ENCODE measurements around the gene ZNF580. TPM values are rescaled to one million over a fixed set of nuclear protein-coding genes. Genes with fewer than 3 reads are reported as not detected.
A peak's percentile ranks its signal among the peaks of the same experiment; 100 is the strongest.

The ZNF580 gene
- total RNA-seq, 1 experiment from 2014 or later, result 22.8 TPM

GRCh38 chr19:55675661-55676354, 35.0 kb downstream of the ZNF580 start:
- H3K27ac ChIP-seq (ENCODE audit: insufficient read length, low read depth, low read length), result no peak overlapping the region
- TF ChIP-seq CTCF (conservative IDR thresholded peaks at IDR 0.05), result no peak
- no peak overlapping the region for H4K5ac ChIP-seq (ENCODE audit: insufficient read length, low read depth, low read length)
- no peak overlapping the region for H3K18ac ChIP-seq (ENCODE audit: insufficient read length, low read depth, low read length)
- peak overlapping the region; percentile 21 for H3K9ac ChIP-seq (ENCODE audit: extremely low read depth, insufficient read length, low read length)
- no peak overlapping the region for H2BK15ac ChIP-seq (ENCODE audit: low read depth, low read length)
- H3K14ac ChIP-seq (ENCODE audit: insufficient read depth, low read length), result no peak overlapping the region
- no peak overlapping the region for H2BK5ac ChIP-seq (ENCODE audit: insufficient read length, low read length)
- Mint-ChIP-seq H3K27ac (peak overlapping the region; percentile 55 to 98 (median 84); a peak in 6 of 7 replicates), H3K4me1 (peaks cover 36 to 42% of the 10 kb centered on the region in 2 experiments), H3K27me3 (ENCODE audit: low read depth) (no peaks in the 10 kb centered on the region), H3K4me3 (peak overlapping the region; percentile 94 to 98), H3K9me3 (no peaks in the 10 kb centered on the region; a peak in 1 of 5 replicates), H3K36me3 (ENCODE audit: insufficient read depth in 1 of 3, low read depth in 3 of 3) (peaks cover 23 to 58% (median 56%) of the 10 kb centered on the region in 3 experiments; a peak in 6 of 7 replicates)
- DNase-seq, result no peak
- no peak overlapping the region for H2BK12ac ChIP-seq (ENCODE audit: insufficient read length, low read depth, low read length)
- H3K56ac ChIP-seq (ENCODE audit: insufficient read length, low read depth, low read length), result no peak overlapping the region
- peaks cover 6% of the 10 kb centered on the region for H3K23me2 ChIP-seq (ENCODE audit: insufficient read length, low read depth, low read length, poor library complexity, severe bottlenecking)
- no peaks in the 10 kb centered on the region for H3K9me3 ChIP-seq (ENCODE audit: control insufficient read depth, low read depth, low read length)
- no peak overlapping the region for H2BK20ac ChIP-seq (ENCODE audit: low read depth, low read length, poor library complexity, severe bottlenecking)
- no peaks in the 10 kb centered on the region for H3K4me1 ChIP-seq (ENCODE audit: insufficient read depth, low read length)
- H3K27me3 ChIP-seq (ENCODE audit: insufficient read depth, low read length), result no peaks in the 10 kb centered on the region
- H3K4me2 ChIP-seq (ENCODE audit: insufficient read depth, insufficient read length, low read length), result peak overlapping the region; percentile 77
- H4K91ac ChIP-seq (ENCODE audit: insufficient read length, low read depth, low read length), result no peak overlapping the region
- no peak overlapping the region for H3T11ph ChIP-seq (ENCODE audit: low read length)
- no peak overlapping the region for H2AFZ ChIP-seq (ENCODE audit: low read length)
- no peak overlapping the region for H2AK5ac ChIP-seq (ENCODE audit: insufficient read length, low read length)
- peaks cover 15% of the 10 kb centered on the region for H3K79me1 ChIP-seq (ENCODE audit: insufficient read depth, low read depth, low read length, poor library complexity, severe bottlenecking)
- no peak overlapping the region for H3K4ac ChIP-seq (ENCODE audit: low read depth, low read length)
- no peak overlapping the region for H3K23ac ChIP-seq (ENCODE audit: insufficient read length, low read depth, low read length)
- no peak overlapping the region for H4K8ac ChIP-seq (replicated peaks; ENCODE audit: insufficient read length, low read depth, low read length)
- H4K20me1 ChIP-seq (ENCODE audit: control insufficient read depth, insufficient read depth, insufficient read length), result no peaks in the 10 kb centered on the region
- WGBS (ENCODE audit: extremely low coverage, insufficient read length, low lambda C conversion rate), result no CpG with 5 or more reads among the region's 16 CpGs
- H2BK120ac ChIP-seq (ENCODE audit: low read depth, low read length, poor library complexity, severe bottlenecking), result no peak overlapping the region
- H3K79me2 ChIP-seq (ENCODE audit: insufficient read depth, low read length), result peaks cover 19% of the 10 kb centered on the region; the same call in 1 of the 2 replicates
